Head of caudate nucleus (tissue), 42 donors: Measurements from ENCODE around the gene POLR3C.
"Not testable (repeated sequence)": the region's sequence is repeated elsewhere in the genome, so short reads cannot be mapped to it uniquely, and the experiment has no call there.

Experiments
- DNase-seq, 42 donors: peaks; one replicate each; pipeline versions ENCODE4 v3.0.0 to v3.0.0-alpha.2; 2020 to 2021; ENCODE audit warnings: mixed read lengths in 7 of 42
- intact Hi-C: fragments of 100-400 bp; cut with DNase I; formaldehyde crosslinking; loops from one replicate; pipeline ENCODE4 v1.15.0; 2022

The POLR3C gene, protein sequence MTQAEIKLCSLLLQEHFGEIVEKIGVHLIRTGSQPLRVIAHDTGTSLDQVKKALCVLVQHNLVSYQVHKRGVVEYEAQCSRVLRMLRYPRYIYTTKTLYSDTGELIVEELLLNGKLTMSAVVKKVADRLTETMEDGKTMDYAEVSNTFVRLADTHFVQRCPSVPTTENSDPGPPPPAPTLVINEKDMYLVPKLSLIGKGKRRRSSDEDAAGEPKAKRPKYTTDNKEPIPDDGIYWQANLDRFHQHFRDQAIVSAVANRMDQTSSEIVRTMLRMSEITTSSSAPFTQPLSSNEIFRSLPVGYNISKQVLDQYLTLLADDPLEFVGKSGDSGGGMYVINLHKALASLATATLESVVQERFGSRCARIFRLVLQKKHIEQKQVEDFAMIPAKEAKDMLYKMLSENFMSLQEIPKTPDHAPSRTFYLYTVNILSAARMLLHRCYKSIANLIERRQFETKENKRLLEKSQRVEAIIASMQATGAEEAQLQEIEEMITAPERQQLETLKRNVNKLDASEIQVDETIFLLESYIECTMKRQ

GRCh38 chr1:145823565-145824498 is at the start of gene POLR3C, which contains the start of gene RNF115:
TSS of gene POLR3C (plus strand) at chr1:145824200. CDS start at chr1:145825777, 1,577 bp downstream.
TSS of gene RNF115 (minus strand) at chr1:145824095. CDS start at chr1:145823873, 222 bp downstream.
- intact Hi-C loops, result no loop called here
- peak; percentile 75 to 97 (median 92) for DNase-seq

GRCh38 chr1:145777357-145778145 is 46.4 kb upstream of the POLR3C start:
- intact Hi-C loops, result no loop called here
- DNase-seq, result no peak

GRCh38 chr1:145778146-145778540 is 45.9 kb upstream of the POLR3C start:
- intact Hi-C loops, result no loop called here

DNA sequence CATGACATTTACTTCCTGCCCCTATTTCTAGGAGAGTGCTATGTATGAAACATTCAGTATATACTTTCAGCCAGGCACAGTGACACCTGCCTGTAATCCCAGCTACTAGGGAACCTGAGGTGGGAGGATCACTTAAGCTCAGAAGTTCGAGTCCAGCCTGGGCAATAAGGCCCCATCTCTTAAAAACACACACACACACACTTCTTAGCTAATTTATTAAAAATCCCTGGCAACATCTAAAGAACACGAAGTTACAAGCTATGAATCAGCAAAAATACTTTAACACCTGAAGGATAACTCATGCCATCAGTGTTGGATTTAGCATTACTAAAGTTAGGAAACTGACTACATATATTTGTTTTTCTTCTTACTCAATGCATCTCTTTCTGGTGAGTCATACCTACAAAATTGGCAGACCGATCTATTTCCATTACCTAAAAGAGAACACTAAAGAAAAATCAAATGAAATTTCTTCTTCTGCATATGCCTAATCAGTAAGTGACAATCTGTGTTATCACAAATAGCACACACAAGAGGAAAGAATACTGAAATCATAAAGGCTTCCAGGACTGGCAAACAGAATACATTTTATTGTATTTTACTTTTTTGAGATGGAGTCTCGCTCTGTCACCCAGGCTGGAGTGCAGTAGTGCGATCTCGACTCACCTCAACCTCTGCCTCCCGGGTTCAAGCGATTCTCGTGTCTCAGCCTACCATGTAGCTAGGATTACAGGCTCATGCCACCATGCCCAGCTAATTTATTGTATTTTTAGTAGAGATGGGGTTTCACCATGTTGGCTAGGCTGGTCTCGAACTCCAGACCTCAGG is 41.5 kb upstream of the POLR3C start:
- intact Hi-C loops, result no loop called here
- no peak for DNase-seq

More at GRCh38 chr1:145778146-145778540, 45.9 kb upstream of the POLR3C start:
- DNase-seq, result no peak

DNA sequence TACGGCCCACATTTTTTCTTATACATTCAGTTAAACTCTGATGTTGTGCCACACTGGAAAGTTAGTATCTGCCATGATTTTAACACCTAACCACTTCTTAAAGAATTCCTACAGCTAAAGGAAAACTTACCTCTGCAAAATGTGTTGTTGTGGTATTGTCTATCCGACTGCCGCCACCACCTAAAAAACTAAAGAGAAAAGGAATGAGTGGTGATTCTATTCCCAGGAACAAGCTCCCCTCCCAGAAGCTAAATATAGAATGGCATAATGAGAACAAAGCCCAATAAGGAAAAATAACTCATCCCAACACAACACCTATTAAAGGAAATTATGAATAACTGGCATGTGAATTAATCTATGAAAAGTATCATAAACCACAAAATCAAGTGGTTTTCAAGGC is 39.6 kb upstream of the POLR3C start:
- intact Hi-C loops, result no loop called here

GRCh38 chr1:145785547-145785946 is 38.5 kb upstream of the POLR3C start:
- no peak for DNase-seq
- intact Hi-C loops, result no loop called here

More for the DNA sequence above, 39.6 kb upstream of the POLR3C start:
- DNase-seq, result no peak

GRCh38 chr1:145786271-145786670 is 37.7 kb upstream of the POLR3C start:
- intact Hi-C loops, result no loop called here

DNA sequence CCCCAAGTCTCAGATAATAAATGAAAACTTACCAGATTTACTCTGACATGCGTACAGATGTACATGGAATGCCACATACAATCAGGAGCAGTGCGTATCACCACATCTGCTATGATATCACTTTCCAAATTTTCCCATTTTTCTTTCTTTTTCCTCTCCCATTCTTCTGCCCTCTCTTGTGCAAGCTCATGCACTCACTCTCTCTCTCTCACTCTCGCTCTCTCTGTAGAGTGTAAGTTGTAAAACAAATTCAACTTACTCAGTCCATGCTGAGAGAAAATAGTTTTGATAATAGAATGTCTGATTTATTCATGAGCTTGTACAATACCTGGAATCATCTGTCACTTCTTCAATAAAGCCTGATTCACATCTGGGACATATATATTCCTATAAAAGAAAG is 35.4 kb upstream of the POLR3C start:
- DNase-seq, result no peak
- intact Hi-C loops, result no loop called here

More at GRCh38 chr1:145786271-145786670, 37.7 kb upstream of the POLR3C start:
- DNase-seq, result no peak

- DNase-seq, intact Hi-C loops: not testable (repeated sequence)
Observed at GRCh38 chr1:145791860-145792259, 32.1 kb upstream of the POLR3C start.

GRCh38 chr1:145792484-145792883 is 31.5 kb upstream of the POLR3C start:
- intact Hi-C loops, result no loop called here
- DNase-seq, result no peak

GRCh38 chr1:145795257-145795881 is 28.6 kb upstream of the POLR3C start:
- no peak for DNase-seq
- intact Hi-C loops, result no loop called here

DNA sequence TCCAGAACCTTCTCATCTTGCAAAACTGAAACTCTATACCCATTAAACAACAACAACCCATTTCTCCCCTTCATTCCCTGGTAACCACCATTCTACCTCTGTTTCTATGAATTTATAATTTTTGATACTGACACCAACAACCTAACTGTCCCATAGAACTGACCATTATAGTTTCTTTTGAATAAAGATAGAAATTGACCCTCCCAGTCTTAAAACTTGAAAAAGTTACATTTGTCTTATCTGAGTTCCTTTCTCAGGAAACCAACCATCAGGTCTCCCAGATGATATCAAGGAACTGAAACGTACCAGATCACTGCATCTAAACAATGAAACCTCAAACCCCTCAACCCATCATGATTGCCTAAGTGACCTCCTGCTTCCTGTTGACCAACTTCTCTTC is 27.2 kb upstream of the POLR3C start:
- DNase-seq, result no peak
- intact Hi-C loops, result no loop called here

GRCh38 chr1:145799806-145800205 is 24.2 kb upstream of the POLR3C start:
- DNase-seq, result no peak
- intact Hi-C loops, result no loop called here

DNA sequence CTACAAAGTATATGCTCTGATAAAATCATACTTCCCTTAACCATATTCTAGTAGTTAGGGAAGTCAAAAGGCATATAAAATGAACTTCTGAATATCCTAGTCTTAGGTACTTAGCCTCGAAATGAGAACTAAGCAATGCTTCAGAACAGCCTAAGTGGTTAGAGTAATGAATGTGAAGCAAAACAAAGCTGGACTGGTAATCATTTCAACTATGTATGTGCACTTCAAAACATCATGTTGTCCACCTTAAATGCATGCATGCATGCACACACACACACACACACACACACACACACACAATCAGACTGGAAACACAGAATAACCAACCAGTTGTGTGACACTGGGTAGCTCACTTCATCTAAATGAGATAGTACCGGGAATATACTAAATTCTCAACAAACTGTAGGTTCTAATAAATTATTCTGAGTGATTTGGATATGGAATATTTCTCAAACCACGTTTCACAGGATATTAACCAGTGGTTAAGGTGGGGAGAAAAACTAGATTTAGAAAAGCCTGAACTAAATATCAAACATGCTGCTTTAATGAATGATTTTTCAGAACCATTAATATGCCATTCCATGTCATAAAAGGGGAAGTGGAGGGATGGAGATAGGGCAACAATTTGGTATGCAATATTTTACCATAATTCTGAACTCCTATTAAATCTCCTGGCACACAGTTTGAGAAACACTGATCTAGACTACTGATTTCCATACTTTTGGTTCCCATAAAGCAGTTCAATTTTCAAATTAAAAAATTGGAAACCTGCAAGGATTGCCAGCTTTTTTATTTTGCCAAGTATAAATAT is 19.6 kb upstream of the POLR3C start:
- intact Hi-C loops, result no loop called here
- DNase-seq, result no peak

- intact Hi-C loops, result no loop called here
- no peak for DNase-seq
Observed at GRCh38 chr1:145805057-145805456, 18.9 kb upstream of the POLR3C start.

DNA sequence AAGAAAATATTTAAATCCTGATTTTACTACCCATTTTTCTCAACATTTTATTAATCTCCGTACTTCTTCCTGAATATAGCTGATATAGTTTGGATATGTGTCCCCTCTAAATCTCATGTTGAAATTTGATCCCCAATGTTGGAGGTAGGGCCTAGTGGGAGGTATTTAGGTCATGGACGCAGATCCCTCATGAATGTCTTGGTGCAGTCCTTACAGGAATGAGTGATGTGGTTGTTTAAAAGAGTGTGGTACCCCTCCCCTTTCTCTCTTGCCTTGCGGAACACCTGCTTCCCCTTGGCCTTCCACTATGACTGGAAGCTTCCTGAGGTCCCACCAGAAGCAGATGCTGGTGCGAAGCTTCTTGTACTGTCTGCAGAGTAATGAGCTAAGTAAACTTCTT is 17.6 kb upstream of the POLR3C start:
- DNase-seq, result no peak
- intact Hi-C loops, result no loop called here

DNA sequence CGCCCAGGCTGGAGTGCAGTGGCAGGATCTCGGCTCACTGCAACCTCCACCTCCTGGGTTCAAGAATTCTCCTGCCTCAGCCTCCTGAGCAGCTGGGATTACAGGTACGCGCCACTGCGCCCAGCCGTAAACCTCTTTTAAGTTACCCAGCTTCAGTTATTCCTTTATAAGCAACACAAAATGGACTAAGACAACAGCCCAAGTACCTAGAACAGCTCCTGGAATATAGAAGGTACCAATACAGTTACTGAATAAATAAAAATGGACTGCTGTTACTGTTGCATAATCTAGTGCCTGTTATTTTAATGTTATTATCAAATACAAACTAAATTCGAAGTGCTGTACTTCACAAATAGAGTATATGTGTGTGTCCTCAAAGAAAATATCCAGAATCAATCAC is 17.2 kb upstream of the POLR3C start:
- intact Hi-C loops, result no loop called here
- no peak for DNase-seq
